A549 treated with GW870086 at 1 μM for 4 hours (cell line): ENCODE results near the gene PSMD4. TPM values are rescaled to one million over a fixed set of nuclear protein-coding genes. Genes with fewer than 3 reads are reported as not detected.

ENCODE experiments used
- total RNA-seq: library from RNA; stranded (reverse); fragments of 200-300 nt; extraction: Qiagen RNA extraction; gene quantifications from 5 replicates; pipeline ENCODE4 v1.2.3, GENCODE V29; 2022; ENCODE audit warnings: low read depth

The PSMD4 gene
- 168 to 195 TPM (median 180 TPM) in 5 replicates for total RNA-seq

GRCh38 chr1:151254217-151255213, at the start of gene PSMD4:
Gene PSMD4 (plus strand): TSS chr1:151254734. CDS start chr1:151254783, 49 bp downstream.

GRCh38 chr1:151281969-151282882, 27.7 kb downstream of the PSMD4 start, which contains the start of gene ZNF687:
Gene ZNF687 (plus strand): TSS chr1:151282299. CDS start chr1:151286292, 3,993 bp downstream.

Other genes with a start within 250 kb of the PSMD4 start
- 2.6 to 3.6 TPM (median 3.5 TPM) in 5 replicates for gene MINDY1, start 247.8 kb upstream of the PSMD4 start, total RNA-seq
- gene PRUNE1, start 246.3 kb upstream of the PSMD4 start, total RNA-seq = 10.8 to 15.9 TPM (median 14.0 TPM) in 5 replicates
- 0.05 to 0.24 TPM (median 0.12 TPM) in 4 of 5 replicates, not detected in the other for gene BNIPL, start 218.1 kb upstream of the PSMD4 start, total RNA-seq
- gene C1orf56, start 207.0 kb upstream of the PSMD4 start, total RNA-seq = 5.3 to 8.6 TPM (median 6.4 TPM) in 5 replicates
- gene CDC42SE1, start 195.1 kb upstream of the PSMD4 start, total RNA-seq = 83.0 to 88.9 TPM (median 84.7 TPM) in 5 replicates
- 12.5 to 18.3 TPM (median 17.0 TPM) in 5 replicates for gene MLLT11, start 194.3 kb upstream of the PSMD4 start, total RNA-seq
- 2.9 to 3.5 TPM (median 3.0 TPM) in 5 replicates for gene GABPB2, start 184.0 kb upstream of the PSMD4 start, total RNA-seq
- gene SEMA6C, start 108.1 kb upstream of the PSMD4 start, total RNA-seq = 0.91 to 2.9 TPM (median 1.8 TPM) in 5 replicates
- not detected in 5 replicates for gene TNFAIP8L2, start 98.1 kb upstream of the PSMD4 start, total RNA-seq
- 5.1 to 7.7 TPM (median 5.8 TPM) in 5 replicates for gene LYSMD1, start 88.8 kb upstream of the PSMD4 start, total RNA-seq
- 42.4 to 52.8 TPM (median 47.8 TPM) in 5 replicates for gene SCNM1, start 88.6 kb upstream of the PSMD4 start, total RNA-seq
- 0.31 to 0.33 TPM in 2 of 5 replicates, not detected in the others for gene TMOD4, start 78.8 kb upstream of the PSMD4 start, total RNA-seq
- gene VPS72, start 64.5 kb upstream of the PSMD4 start, total RNA-seq = 42.3 to 58.6 TPM (median 46.7 TPM) in 5 replicates
- gene PIP5K1A, start 56.2 kb upstream of the PSMD4 start, total RNA-seq = 48.7 to 54.3 TPM (median 49.8 TPM) in 5 replicates
- gene ZNF687, start 27.6 kb downstream of the PSMD4 start, total RNA-seq = 10.8 to 14.8 TPM (median 12.6 TPM) in 5 replicates
- gene PI4KB, start 72.7 kb downstream of the PSMD4 start, total RNA-seq = 23.4 to 27.4 TPM (median 27.0 TPM) in 5 replicates
- 20.1 to 24.6 TPM (median 23.8 TPM) in 5 replicates for gene RFX5, start 92.5 kb downstream of the PSMD4 start, total RNA-seq
- 6.1 to 8.0 TPM (median 6.9 TPM) in 5 replicates for gene SELENBP1, start 118.0 kb downstream of the PSMD4 start, total RNA-seq
- gene PSMB4, start 144.8 kb downstream of the PSMD4 start, total RNA-seq = 379 to 439 TPM (median 422 TPM) in 5 replicates
- 17.0 to 23.7 TPM (median 18.9 TPM) in 5 replicates for gene POGZ, start 204.8 kb downstream of the PSMD4 start, total RNA-seq